ENCODE measurements around the gene COX19. TPM values are rescaled to one million over a fixed set of nuclear protein-coding genes. Genes with fewer than 3 reads are reported as not detected.

The COX19 gene
- total RNA-seq, 1 experiment from 2014 or later = 18.8 TPM

GRCh38 chr7:921071-921461, 54.3 kb downstream of the COX19 start:
- no peaks in the 10 kb centered on the region for H3K36me3 ChIP-seq (ENCODE audit: insufficient read depth, low read length, poor library complexity, severe bottlenecking)
- no peak for TF ChIP-seq EZH2 (IDR thresholded peaks at IDR 0.05; ENCODE audit: borderline replicate concordance, low read depth, low read length, poor library complexity, severe bottlenecking)
- TF ChIP-seq, protein P1, sequence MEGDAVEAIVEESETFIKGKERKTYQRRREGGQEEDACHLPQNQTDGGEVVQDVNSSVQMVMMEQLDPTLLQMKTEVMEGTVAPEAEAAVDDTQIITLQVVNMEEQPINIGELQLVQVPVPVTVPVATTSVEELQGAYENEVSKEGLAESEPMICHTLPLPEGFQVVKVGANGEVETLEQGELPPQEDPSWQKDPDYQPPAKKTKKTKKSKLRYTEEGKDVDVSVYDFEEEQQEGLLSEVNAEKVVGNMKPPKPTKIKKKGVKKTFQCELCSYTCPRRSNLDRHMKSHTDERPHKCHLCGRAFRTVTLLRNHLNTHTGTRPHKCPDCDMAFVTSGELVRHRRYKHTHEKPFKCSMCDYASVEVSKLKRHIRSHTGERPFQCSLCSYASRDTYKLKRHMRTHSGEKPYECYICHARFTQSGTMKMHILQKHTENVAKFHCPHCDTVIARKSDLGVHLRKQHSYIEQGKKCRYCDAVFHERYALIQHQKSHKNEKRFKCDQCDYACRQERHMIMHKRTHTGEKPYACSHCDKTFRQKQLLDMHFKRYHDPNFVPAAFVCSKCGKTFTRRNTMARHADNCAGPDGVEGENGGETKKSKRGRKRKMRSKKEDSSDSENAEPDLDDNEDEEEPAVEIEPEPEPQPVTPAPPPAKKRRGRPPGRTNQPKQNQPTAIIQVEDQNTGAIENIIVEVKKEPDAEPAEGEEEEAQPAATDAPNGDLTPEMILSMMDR (conservative IDR thresholded peaks at IDR 0.05; ENCODE audit: low read depth, low read length) = no peak
- ChIA-PET POLR2A (ENCODE audit: low non-redundant PET) (no interaction called here), CTCF (no interaction called here)
- no peak for DNase-seq (ENCODE audit: low spot score)
- H3K27ac ChIP-seq (ENCODE audit: low read depth, low read length, poor library complexity, severe bottlenecking) = no peak overlapping the region
- peaks cover 15% of the 10 kb centered on the region for H3K4me1 ChIP-seq (ENCODE audit: insufficient read depth, low read length, poor library complexity, severe bottlenecking)
- H3K4me3 ChIP-seq (ENCODE audit: low read depth, low read length, poor library complexity, severe bottlenecking) = no peak overlapping the region
- intact Hi-C loops (cut with micrococcal nuclease; ENCODE audit: unreplicated experiment) = no loop called here
- H3K27me3 ChIP-seq (replicated peaks; ENCODE audit: insufficient read depth, low read depth, low read length, poor library complexity) = no peaks in the 10 kb centered on the region
- no TSS peak for BruUV-seq (replicated peaks)
- H3K9me3 ChIP-seq (ENCODE audit: low read depth, low read length, poor library complexity, severe bottlenecking) = no peaks in the 10 kb centered on the region

DNA sequence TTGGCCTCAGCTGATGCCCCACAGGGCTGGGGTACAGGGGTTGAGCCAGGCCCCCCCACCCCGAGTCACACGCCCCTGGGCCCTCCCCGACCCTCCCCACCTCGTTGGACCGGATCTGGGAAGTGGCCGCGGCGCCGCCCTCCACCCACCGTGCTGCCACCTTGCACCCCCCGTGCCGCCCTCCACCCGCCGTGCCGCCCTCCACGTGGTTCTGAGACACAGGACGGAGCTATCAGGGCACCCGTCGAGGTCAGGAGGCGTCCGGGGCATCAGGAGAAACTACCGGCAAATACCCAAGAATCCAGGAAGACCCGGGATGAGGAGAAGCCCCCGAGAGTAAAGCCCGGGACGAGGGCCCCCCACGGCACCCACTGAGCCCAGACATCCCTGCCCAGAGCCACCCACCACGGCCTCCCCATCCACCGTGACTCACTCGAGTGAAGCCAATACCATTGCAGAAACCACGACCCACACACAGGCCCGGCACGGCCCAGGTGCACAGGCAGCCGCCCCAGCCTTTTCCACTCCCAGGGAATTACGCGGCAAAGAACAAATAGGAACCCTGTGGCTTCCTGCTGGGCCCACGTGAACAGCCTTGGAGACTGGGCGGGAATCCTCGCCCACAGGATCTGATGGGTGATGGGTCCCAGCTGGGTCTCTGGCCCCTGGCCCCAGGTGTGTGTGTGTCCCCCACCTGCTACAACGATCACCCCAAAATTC, 54.8 kb downstream of the COX19 start:
- intact Hi-C loops (cut with micrococcal nuclease; ENCODE audit: unreplicated experiment) = no loop called here
- Histone ChIP-seq H3K4me3 (ENCODE audit: low read depth, low read length, poor library complexity, severe bottlenecking) (no peak overlapping the region), H3K27ac (ENCODE audit: low read depth, low read length, poor library complexity, severe bottlenecking) (no peak overlapping the region), H3K36me3 (ENCODE audit: insufficient read depth, low read length, poor library complexity, severe bottlenecking) (no peaks in the 10 kb centered on the region), H3K4me1 (ENCODE audit: insufficient read depth, low read length, poor library complexity, severe bottlenecking) (peaks cover 16% of the 10 kb centered on the region), H3K9me3 (ENCODE audit: low read depth, low read length, poor library complexity, severe bottlenecking) (no peaks in the 10 kb centered on the region), H3K27me3 (replicated peaks; ENCODE audit: insufficient read depth, low read depth, low read length, poor library complexity) (no peaks in the 10 kb centered on the region)
- ChIA-PET POLR2A (ENCODE audit: low non-redundant PET) (no interaction called here), CTCF (no interaction called here)
- no peak for DNase-seq (ENCODE audit: low spot score)
- no peak for TF ChIP-seq EZH2 (IDR thresholded peaks at IDR 0.05; ENCODE audit: borderline replicate concordance, low read depth, low read length, poor library complexity, severe bottlenecking)
- TF ChIP-seq, protein P1 (conservative IDR thresholded peaks at IDR 0.05; ENCODE audit: low read depth, low read length) = no peak
- BruUV-seq (replicated peaks) = no TSS peak

GRCh38 chr7:919924-920341, 55.4 kb downstream of the COX19 start:
- no peak for TF ChIP-seq EZH2 (IDR thresholded peaks at IDR 0.05; ENCODE audit: borderline replicate concordance, low read depth, low read length, poor library complexity, severe bottlenecking)
- TF ChIP-seq, protein P1 (conservative IDR thresholded peaks at IDR 0.05; ENCODE audit: low read depth, low read length) = no peak
- Histone ChIP-seq H3K9me3 (ENCODE audit: low read depth, low read length, poor library complexity, severe bottlenecking) (no peaks in the 10 kb centered on the region), H3K27me3 (replicated peaks; ENCODE audit: insufficient read depth, low read depth, low read length, poor library complexity) (no peaks in the 10 kb centered on the region), H3K4me3 (ENCODE audit: low read depth, low read length, poor library complexity, severe bottlenecking) (no peak overlapping the region), H3K36me3 (ENCODE audit: insufficient read depth, low read length, poor library complexity, severe bottlenecking) (no peaks in the 10 kb centered on the region), H3K27ac (ENCODE audit: low read depth, low read length, poor library complexity, severe bottlenecking) (no peak overlapping the region), H3K4me1 (ENCODE audit: insufficient read depth, low read length, poor library complexity, severe bottlenecking) (peaks cover 16% of the 10 kb centered on the region)
- POLR2A ChIA-PET (ENCODE audit: low non-redundant PET) = no interaction called here
- no peak for DNase-seq (ENCODE audit: low spot score)
- intact Hi-C loops (cut with micrococcal nuclease; ENCODE audit: unreplicated experiment) = no loop called here
- no TSS peak for BruUV-seq (replicated peaks)
- CTCF ChIA-PET = no interaction called here

Measured in A673 (cell line).